Loucy (cell line): ENCODE data around the gene SPATA3.

Source experiments
- H2AFZ ChIP-seq: fragments of 200-600 bp; sonication (generic); 2 replicates; pipeline ENCODE4 v1.6.0; 2016; ENCODE audit warnings: antibody characterized with exemption, mild to moderate bottlenecking, low read length, moderate library complexity
- H3F3A ChIP-seq: fragments of 200-600 bp; 2 replicates; pipeline ENCODE4 v1.6.0; 2016; ENCODE audit warnings: antibody characterized with exemption, low read depth, mild to moderate bottlenecking
- H3K27me3 ChIP-seq: fragments of 200-600 bp; sonication (generic); 2 replicates; pipeline ENCODE4 v1.6.1; 2014; ENCODE audit warnings: low read length, mild to moderate bottlenecking; ENCODE audit not compliant: insufficient read depth, poor library complexity, severe bottlenecking
- H3K36me3 ChIP-seq: fragments of 200-600 bp; sonication (generic); 2 replicates; pipeline ENCODE4 v1.6.1; 2016; ENCODE audit warnings: low read length; ENCODE audit not compliant: insufficient read depth
- H3K4me1 ChIP-seq: fragments of 200-600 bp; sonication (generic); 2 replicates; pipeline ENCODE4 v1.5.1; 2014; ENCODE audit warnings: low read length, mild to moderate bottlenecking; ENCODE audit not compliant: insufficient read depth, poor library complexity, severe bottlenecking
- H3K4me2 ChIP-seq: fragments of 200-600 bp; sonication (generic); 2 replicates; pipeline ENCODE4 v1.6.0; 2014; ENCODE audit warnings: antibody characterized with exemption, low read length, low read depth, mild to moderate bottlenecking; ENCODE audit not compliant: poor library complexity, severe bottlenecking
- H3K4me3 ChIP-seq: fragments of 200-600 bp; sonication (generic); 2 replicates; pipeline ENCODE4 v1.5.1; 2014; ENCODE audit warnings: low read length, mild to moderate bottlenecking, mixed read lengths; ENCODE audit not compliant: poor library complexity, severe bottlenecking
- H3K79me2 ChIP-seq: fragments of 200-600 bp; sonication (generic); 2 replicates; pipeline ENCODE4 v1.6.1; 2014; ENCODE audit warnings: low read length; ENCODE audit not compliant: insufficient read depth
- H3K9ac ChIP-seq: fragments of 200-600 bp; sonication (generic); 2 replicates; pipeline ENCODE4 v1.6.0; 2014; ENCODE audit warnings: mild to moderate bottlenecking, low read depth, low read length, moderate library complexity; ENCODE audit not compliant: poor library complexity, severe bottlenecking
- H3K9me2 ChIP-seq: fragments of 200-600 bp; sonication (generic); replicated peaks from 2 replicates; pipeline ENCODE4 v1.6.1; 2016; ENCODE audit warnings: low read depth, low read length, mixed read lengths
- H3K9me3 ChIP-seq: fragments of 200-600 bp; sonication (generic); 2 replicates; pipeline ENCODE4 v1.6.1; 2014; ENCODE audit warnings: mild to moderate bottlenecking, antibody characterized with exemption, low read length, low read depth; ENCODE audit not compliant: insufficient read depth
- H4K20me1 ChIP-seq: fragments of 200-600 bp; sonication (generic); 2 replicates; pipeline ENCODE4 v1.6.0; 2014; ENCODE audit warnings: antibody characterized with exemption, low read length, mild to moderate bottlenecking; ENCODE audit not compliant: insufficient read depth, poor library complexity, severe bottlenecking
- CTCF ChIP-seq: fragments of 200-600 bp; sonication (generic); conservative IDR thresholded peaks from 2 replicates; pipeline ENCODE4 v1.5.1; 2014; ENCODE audit warnings: mild to moderate bottlenecking, antibody characterized with exemption, low read length
- EZH2phosphoT487 ChIP-seq: fragments of 200-600 bp; IDR thresholded peaks from 2 replicates; pipeline ENCODE4 v1.6.1; 2018; ENCODE audit warnings: antibody characterized with exemption, mild to moderate bottlenecking, moderate library complexity, borderline replicate concordance

SPATA3 gene

DNA sequence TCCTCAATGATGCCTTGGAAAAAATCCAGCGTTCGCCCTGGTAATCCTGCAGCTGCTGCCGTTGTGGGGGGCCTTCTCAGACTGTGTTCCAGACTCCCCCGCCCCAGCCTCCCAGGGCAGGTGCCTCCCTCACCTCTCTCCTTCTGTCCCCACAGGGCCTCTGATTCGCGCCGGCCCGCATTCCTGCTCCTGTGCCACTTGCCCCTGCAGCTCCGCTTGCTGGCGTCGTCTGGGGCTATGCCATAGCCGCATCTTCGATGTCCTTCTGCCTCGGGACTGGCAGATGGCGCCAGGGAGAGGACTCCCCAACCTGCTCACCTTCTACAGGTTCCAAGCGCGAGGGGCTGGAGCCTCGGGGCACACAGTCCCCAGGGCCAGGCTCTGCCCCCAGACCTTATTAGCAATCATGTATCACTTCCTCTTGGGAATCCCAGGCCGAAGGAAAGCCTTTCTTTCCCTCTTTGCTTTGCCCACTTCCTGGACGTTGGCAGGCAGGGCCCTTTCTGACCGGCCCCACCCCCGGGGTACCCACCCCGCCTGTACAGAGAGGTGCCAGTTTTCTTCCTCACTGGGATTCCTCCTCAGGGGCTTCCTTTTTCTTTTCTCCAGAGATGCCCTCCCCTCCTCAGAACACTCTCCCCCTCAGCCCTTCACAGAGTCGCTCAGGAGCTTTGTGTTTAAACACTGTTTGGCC, 4.4 kb downstream of the SPATA3 start:
- no peak overlapping the region for H3K4me2 ChIP-seq
- no peaks in the 10 kb centered on the region for H3K79me2 ChIP-seq
- no peak overlapping the region for H2AFZ ChIP-seq
- H3K9ac ChIP-seq, result no peak overlapping the region
- no peaks in the 10 kb centered on the region for H3K36me3 ChIP-seq
- TF ChIP-seq CTCF, result no peak; the same call in 1 of the 2 replicates
- no peak for TF ChIP-seq EZH2phosphoT487
- no peaks in the 10 kb centered on the region for H3K9me3 ChIP-seq
- no peaks in the 10 kb centered on the region for H3F3A ChIP-seq
- no peaks in the 10 kb centered on the region for H4K20me1 ChIP-seq
- no peaks in the 10 kb centered on the region for H3K4me1 ChIP-seq
- H3K4me3 ChIP-seq, result no peak overlapping the region
- H3K9me2 ChIP-seq, result no peaks in the 10 kb centered on the region
- peaks cover 4% of the 10 kb centered on the region for H3K27me3 ChIP-seq

GRCh38 chr2:231001036-231001435, 5.1 kb downstream of the SPATA3 start:
- H3F3A ChIP-seq, result no peaks in the 10 kb centered on the region
- H3K9me2 ChIP-seq, result no peaks in the 10 kb centered on the region
- peaks cover 4% of the 10 kb centered on the region for H3K27me3 ChIP-seq
- H4K20me1 ChIP-seq, result no peaks in the 10 kb centered on the region
- no peaks in the 10 kb centered on the region for H3K9me3 ChIP-seq
- H3K4me1 ChIP-seq, result no peaks in the 10 kb centered on the region
- no peaks in the 10 kb centered on the region for H3K79me2 ChIP-seq
- TF ChIP-seq EZH2phosphoT487 (no peak), CTCF (no peak)
- no peak overlapping the region for H3K4me3 ChIP-seq
- H3K4me2 ChIP-seq, result no peak overlapping the region
- H3K36me3 ChIP-seq, result no peaks in the 10 kb centered on the region
- H2AFZ ChIP-seq, result no peak overlapping the region
- H3K9ac ChIP-seq, result no peak overlapping the region

DNA sequence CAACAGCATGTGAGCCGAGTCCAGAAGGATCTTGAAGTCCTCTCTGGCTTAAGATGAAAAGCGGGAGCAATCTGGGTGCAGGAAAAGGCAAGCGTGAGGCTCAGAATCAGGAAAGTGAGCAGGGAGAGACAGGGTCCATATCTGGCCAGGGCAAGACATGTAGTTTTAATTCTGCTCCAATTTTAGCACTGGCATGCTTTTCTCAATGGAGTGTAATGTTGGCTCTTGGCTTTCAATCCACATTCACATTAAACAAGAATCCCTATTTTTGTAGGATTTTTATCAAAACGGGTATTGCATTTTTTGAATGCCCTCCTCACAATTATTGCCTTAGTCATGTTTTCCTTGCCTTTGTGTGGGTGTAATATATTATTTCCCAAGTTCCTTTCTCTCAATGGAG, 6.0 kb downstream of the SPATA3 start:
- Histone ChIP-seq H3K4me1 (no peaks in the 10 kb centered on the region), H3K27me3 (peaks cover 4% of the 10 kb centered on the region), H3K36me3 (no peaks in the 10 kb centered on the region), H2AFZ (no peak overlapping the region), H3K9me2 (no peaks in the 10 kb centered on the region), H3F3A (no peaks in the 10 kb centered on the region), H3K9ac (no peak overlapping the region), H4K20me1 (no peaks in the 10 kb centered on the region), H3K4me3 (no peak overlapping the region), H3K4me2 (no peak overlapping the region), H3K79me2 (no peaks in the 10 kb centered on the region), H3K9me3 (no peaks in the 10 kb centered on the region)
- TF ChIP-seq CTCF (no peak), EZH2phosphoT487 (no peak)
